ENCODE results near the gene CLSTN2. TPM values are rescaled to one million over a fixed set of nuclear protein-coding genes. Genes with fewer than 3 reads are reported as not detected.

Gene CLSTN2
- total and polyA plus RNA-seq, 12 donors = 0.67 to 17.8 (median 5.3) TPM

GRCh38 chr3:140424211-140424610 lies 489.2 kb downstream of the CLSTN2 start:
- Histone ChIP-seq H3K4me1 (replicated peaks in 1 of 2) (peaks cover 0 to 10% of the 10 kb centered on the region in 2 donors), H3K36me3 (replicated peaks in 1 of 2) (no peaks in the 10 kb centered on the region), H3K27me3 (no peaks in the 10 kb centered on the region), H3K4me3 (no peak overlapping the region), H3K27ac (no peak overlapping the region), H3K9me3 (replicated peaks in 1 of 3) (no peaks in the 10 kb centered on the region)
- WGBS, 4 donors = 90 to 100% (median 100%) methylated on average over 1 of the region's 1 CpG
- DNase-seq = no peak
- TF ChIP-seq POLR2A (IDR thresholded peaks at IDR 0.05) = no peak
- intact Hi-C loops (cut with DNase I) = no loop called here

GRCh38 chr3:140424726-140425125 lies 489.7 kb downstream of the CLSTN2 start:
- H3K27ac ChIP-seq = no peak overlapping the region
- H3K36me3 ChIP-seq (replicated peaks in 1 of 2) = no peaks in the 10 kb centered on the region
- TF ChIP-seq POLR2A (IDR thresholded peaks at IDR 0.05) (no peak), CTCF (IDR thresholded peaks at IDR 0.05) (no peak)
- intact Hi-C loops (cut with DNase I) = no loop called here
- 75 to 93% (median 83%) methylated on average over 1 of the region's 1 CpG for WGBS, 4 donors
- H3K27me3 ChIP-seq = no peaks in the 10 kb centered on the region
- DNase-seq = no peak
- H3K4me3 ChIP-seq = no peak overlapping the region
- H3K9me3 ChIP-seq (replicated peaks in 1 of 3) = no peaks in the 10 kb centered on the region
- peaks cover 0 to 10% of the 10 kb centered on the region in 2 donors for H3K4me1 ChIP-seq (replicated peaks in 1 of 2)

GRCh38 chr3:140427786-140428185 lies 492.8 kb downstream of the CLSTN2 start:
- no peaks in the 10 kb centered on the region for H3K9me3 ChIP-seq (replicated peaks in 1 of 3)

GRCh38 chr3:140428380-140428779 lies 493.4 kb downstream of the CLSTN2 start:
- H3K4me3 ChIP-seq = no peak overlapping the region
- WGBS, 4 donors = 63 to 88% (median 77%) methylated on average over 3 of the region's 3 CpGs
- H3K27me3 ChIP-seq = no peaks in the 10 kb centered on the region
- no peaks in the 10 kb centered on the region for H3K4me1 ChIP-seq (replicated peaks in 1 of 2)
- H3K27ac ChIP-seq = no peak overlapping the region
- DNase-seq = peak in 1 of 7 donors; percentile 7
- H3K9me3 ChIP-seq (replicated peaks in 1 of 3) = no peaks in the 10 kb centered on the region
- TF ChIP-seq POLR2A (IDR thresholded peaks at IDR 0.05) = no peak
- H3K36me3 ChIP-seq (replicated peaks in 1 of 2) = no peaks in the 10 kb centered on the region
- intact Hi-C loops (cut with DNase I) = no loop called here

More at GRCh38 chr3:140427786-140428185, 492.8 kb downstream of the CLSTN2 start:
- intact Hi-C loops (cut with DNase I) = no loop called here
- no peak overlapping the region for H3K27ac ChIP-seq
- peak in 1 of 7 donors; percentile 5 for DNase-seq
- no peak overlapping the region for H3K4me3 ChIP-seq
- H3K27me3 ChIP-seq = no peaks in the 10 kb centered on the region
- H3K36me3 ChIP-seq (replicated peaks in 1 of 2) = no peaks in the 10 kb centered on the region
- WGBS, 4 donors = 82 to 92% (median 87%) methylated on average over 1 of the region's 1 CpG
- H3K4me1 ChIP-seq (replicated peaks in 1 of 2) = no peaks in the 10 kb centered on the region
- TF ChIP-seq POLR2A (IDR thresholded peaks at IDR 0.05) (no peak), CTCF (IDR thresholded peaks at IDR 0.05) (no peak)

- TF ChIP-seq CTCF (IDR thresholded peaks at IDR 0.05) (no peak), POLR2A (IDR thresholded peaks at IDR 0.05) (no peak)
- DNase-seq = peak in 1 of 7 donors; percentile 6
- Histone ChIP-seq H3K27ac (no peak overlapping the region), H3K27me3 (no peaks in the 10 kb centered on the region), H3K9me3 (replicated peaks in 1 of 3) (no peaks in the 10 kb centered on the region), H3K36me3 (replicated peaks in 1 of 2) (no peaks in the 10 kb centered on the region), H3K4me1 (replicated peaks in 1 of 2) (no peaks in the 10 kb centered on the region), H3K4me3 (no peak overlapping the region)
- 80 to 100% (median 85%) methylated on average over 1 of the region's 1 CpG for WGBS, 4 donors
- intact Hi-C loops (cut with DNase I) = no loop called here
Measured at GRCh38 chr3:140429791-140430190, 494.8 kb downstream of the CLSTN2 start.
